Activated naive CD8-positive, alpha-beta T cell treated with anti-CD3 and anti-CD28 coated beads for 36 hours (primary cell): ENCODE measurements around the gene ANO9. TPM values are rescaled to one million over a fixed set of nuclear protein-coding genes. Genes with fewer than 3 reads are reported as not detected.
"Not testable (repeated sequence)": the region's sequence is repeated elsewhere in the genome, so short reads cannot be mapped to it uniquely, and the experiment has no call there.

ENCODE experiments used
- DNase-seq: peaks from one replicate; pipeline ENCODE4 v3.0.0; 2021
- H3K27ac Mint-ChIP-seq: one replicate; pipeline ENCODE4 v1.8.0; 2022; ENCODE audit warnings: mild to moderate bottlenecking, moderate library complexity, mixed read lengths
- H3K27me3 Mint-ChIP-seq: one replicate; pipeline ENCODE4 v1.8.0; 2022; ENCODE audit warnings: mild to moderate bottlenecking, mixed read lengths
- H3K36me3 Mint-ChIP-seq: one replicate; pipeline ENCODE4 v1.8.0; 2021; ENCODE audit warnings: mild to moderate bottlenecking, mixed read lengths
- H3K4me1 Mint-ChIP-seq: one replicate; pipeline ENCODE4 v1.8.0; 2021; ENCODE audit warnings: mixed read lengths
- H3K4me3 Mint-ChIP-seq: one replicate; pipeline ENCODE4 v1.8.0; 2022; ENCODE audit warnings: mild to moderate bottlenecking, moderate library complexity, mixed read lengths
- H3K9me3 Mint-ChIP-seq: one replicate; pipeline ENCODE4 v1.8.0; 2022; ENCODE audit warnings: mixed read lengths
- total RNA-seq, 2 experiments: library from RNA; stranded (reverse); gene quantifications; one replicate each; pipeline ENCODE4 v1.2.3, GENCODE V29; 2021

Gene ANO9
- total RNA-seq, 2 experiments from 2014 or later = 22.2 to 22.9 TPM

- not testable (repeated sequence) for H3K36me3 Mint-ChIP-seq, H3K4me1 Mint-ChIP-seq, H3K27ac Mint-ChIP-seq, H3K27me3 Mint-ChIP-seq, DNase-seq, H3K4me3 Mint-ChIP-seq, H3K9me3 Mint-ChIP-seq
Measured at GRCh38 chr11:389369-389768, 52.4 kb downstream of the ANO9 start.

DNA sequence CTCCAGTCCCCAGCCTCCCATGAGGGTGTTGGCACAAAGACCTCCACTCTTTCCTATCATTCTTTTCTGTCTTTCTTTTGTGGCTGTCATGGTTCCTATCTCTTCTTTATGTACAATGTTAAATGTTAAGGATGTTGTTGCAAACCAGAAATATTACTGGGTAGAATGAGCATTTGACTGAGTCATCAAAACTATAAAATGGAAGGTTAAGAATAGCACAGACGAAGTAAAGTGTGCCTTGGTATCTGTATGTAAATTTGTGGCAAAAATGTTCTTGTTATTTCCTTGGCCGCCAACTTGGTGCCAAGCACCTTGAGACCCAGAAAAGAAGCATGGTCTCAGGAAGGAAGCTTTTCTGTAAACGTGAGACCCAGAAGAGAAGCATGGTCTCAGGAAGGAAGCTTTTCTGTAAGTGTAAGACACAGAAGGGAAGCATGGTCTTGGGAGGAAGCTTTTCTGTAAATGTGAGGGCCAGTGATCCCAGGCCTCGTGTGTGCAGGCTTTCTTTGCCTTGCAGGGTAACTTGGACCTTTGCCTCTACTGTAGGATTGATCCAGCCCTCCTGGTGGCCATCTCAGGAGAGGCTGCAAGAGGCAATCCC lies 54.5 kb downstream of the ANO9 start:
- peaks cover 9% of the 10 kb centered on the region for H3K9me3 Mint-ChIP-seq
- H3K4me1 Mint-ChIP-seq = no peaks in the 10 kb centered on the region
- no peak overlapping the region for H3K4me3 Mint-ChIP-seq

GRCh38 chr11:386483-386882 lies 55.3 kb downstream of the ANO9 start:
- H3K9me3 Mint-ChIP-seq = peaks cover 9% of the 10 kb centered on the region
- no peak overlapping the region for H3K4me3 Mint-ChIP-seq
- peaks cover 2% of the 10 kb centered on the region for H3K4me1 Mint-ChIP-seq
- no peak for DNase-seq
- no peaks in the 10 kb centered on the region for H3K27me3 Mint-ChIP-seq
- no peak overlapping the region for H3K27ac Mint-ChIP-seq
- H3K36me3 Mint-ChIP-seq = peaks cover 4% of the 10 kb centered on the region

More for the DNA sequence above, 54.5 kb downstream of the ANO9 start:
- no peak for DNase-seq
- no peaks in the 10 kb centered on the region for H3K27me3 Mint-ChIP-seq
- peaks cover 4% of the 10 kb centered on the region for H3K36me3 Mint-ChIP-seq
- H3K27ac Mint-ChIP-seq = no peak overlapping the region

- H3K27ac Mint-ChIP-seq = no peak overlapping the region
- no peak for DNase-seq
- H3K4me1 Mint-ChIP-seq = peaks cover 2% of the 10 kb centered on the region
- no peak overlapping the region for H3K4me3 Mint-ChIP-seq
- H3K27me3 Mint-ChIP-seq = no peaks in the 10 kb centered on the region
- peaks cover 4% of the 10 kb centered on the region for H3K36me3 Mint-ChIP-seq
- peaks cover 9% of the 10 kb centered on the region for H3K9me3 Mint-ChIP-seq
Measured at GRCh38 chr11:385594-386351, 56.0 kb downstream of the ANO9 start.

GRCh38 chr11:384511-384910 lies 57.3 kb downstream of the ANO9 start:
- H3K36me3 Mint-ChIP-seq = peaks cover 4% of the 10 kb centered on the region
- no peaks in the 10 kb centered on the region for H3K27me3 Mint-ChIP-seq
- no peak for DNase-seq
- H3K9me3 Mint-ChIP-seq = peaks cover 9% of the 10 kb centered on the region
- H3K27ac Mint-ChIP-seq = no peak overlapping the region
- peaks cover 2% of the 10 kb centered on the region for H3K4me1 Mint-ChIP-seq
- no peak overlapping the region for H3K4me3 Mint-ChIP-seq

GRCh38 chr11:383431-383830 lies 58.4 kb downstream of the ANO9 start:
- Mint-ChIP-seq H3K4me1 (peaks cover 2% of the 10 kb centered on the region), H3K4me3 (no peak overlapping the region), H3K27ac (no peak overlapping the region), H3K36me3 (peaks cover 4% of the 10 kb centered on the region), H3K9me3 (peaks cover 9% of the 10 kb centered on the region), H3K27me3 (no peaks in the 10 kb centered on the region)
- DNase-seq = no peak

- Mint-ChIP-seq H3K4me3 (no peak overlapping the region), H3K4me1 (peaks cover 2% of the 10 kb centered on the region), H3K36me3 (peaks cover 3% of the 10 kb centered on the region), H3K27ac (no peak overlapping the region), H3K9me3 (peaks cover 5% of the 10 kb centered on the region), H3K27me3 (no peaks in the 10 kb centered on the region)
- no peak for DNase-seq
Measured at GRCh38 chr11:382081-382629, 59.7 kb downstream of the ANO9 start.

- no peak overlapping the region for H3K4me3 Mint-ChIP-seq
- H3K27ac Mint-ChIP-seq = no peak overlapping the region
- H3K27me3 Mint-ChIP-seq = no peaks in the 10 kb centered on the region
- no peaks in the 10 kb centered on the region for H3K36me3 Mint-ChIP-seq
- H3K4me1 Mint-ChIP-seq = peaks cover 2% of the 10 kb centered on the region
- H3K9me3 Mint-ChIP-seq = peaks cover under 1% of the 10 kb centered on the region
- no peak for DNase-seq
Measured at GRCh38 chr11:381501-382072, 60.2 kb downstream of the ANO9 start.

- DNase-seq = no peak
- no peak overlapping the region for H3K4me3 Mint-ChIP-seq
- H3K27me3 Mint-ChIP-seq = no peaks in the 10 kb centered on the region
- no peaks in the 10 kb centered on the region for H3K36me3 Mint-ChIP-seq
- H3K9me3 Mint-ChIP-seq = no peaks in the 10 kb centered on the region
- peaks cover 2% of the 10 kb centered on the region for H3K4me1 Mint-ChIP-seq
- no peak overlapping the region for H3K27ac Mint-ChIP-seq
Measured at GRCh38 chr11:380996-381395, 60.8 kb downstream of the ANO9 start.

- Mint-ChIP-seq H3K27ac (no peak overlapping the region), H3K36me3 (no peaks in the 10 kb centered on the region), H3K4me3 (no peak overlapping the region), H3K4me1 (peaks cover 2% of the 10 kb centered on the region), H3K27me3 (no peaks in the 10 kb centered on the region), H3K9me3 (no peaks in the 10 kb centered on the region)
- no peak for DNase-seq
Measured at GRCh38 chr11:380491-380890, 61.3 kb downstream of the ANO9 start.

- no peak overlapping the region for H3K27ac Mint-ChIP-seq
- no peaks in the 10 kb centered on the region for H3K27me3 Mint-ChIP-seq
- no peaks in the 10 kb centered on the region for H3K36me3 Mint-ChIP-seq
- peaks cover 2% of the 10 kb centered on the region for H3K4me1 Mint-ChIP-seq
- H3K9me3 Mint-ChIP-seq = no peaks in the 10 kb centered on the region
- H3K4me3 Mint-ChIP-seq = no peak overlapping the region
- DNase-seq = no peak
Measured at GRCh38 chr11:380095-380480, 61.7 kb downstream of the ANO9 start.

GRCh38 chr11:379205-380094 lies 62.4 kb downstream of the ANO9 start:
- H3K27me3 Mint-ChIP-seq = no peaks in the 10 kb centered on the region
- H3K9me3 Mint-ChIP-seq = no peaks in the 10 kb centered on the region
- no peak overlapping the region for H3K27ac Mint-ChIP-seq
- peaks cover 2% of the 10 kb centered on the region for H3K4me1 Mint-ChIP-seq
- no peak for DNase-seq
- no peaks in the 10 kb centered on the region for H3K36me3 Mint-ChIP-seq
- no peak overlapping the region for H3K4me3 Mint-ChIP-seq

DNA sequence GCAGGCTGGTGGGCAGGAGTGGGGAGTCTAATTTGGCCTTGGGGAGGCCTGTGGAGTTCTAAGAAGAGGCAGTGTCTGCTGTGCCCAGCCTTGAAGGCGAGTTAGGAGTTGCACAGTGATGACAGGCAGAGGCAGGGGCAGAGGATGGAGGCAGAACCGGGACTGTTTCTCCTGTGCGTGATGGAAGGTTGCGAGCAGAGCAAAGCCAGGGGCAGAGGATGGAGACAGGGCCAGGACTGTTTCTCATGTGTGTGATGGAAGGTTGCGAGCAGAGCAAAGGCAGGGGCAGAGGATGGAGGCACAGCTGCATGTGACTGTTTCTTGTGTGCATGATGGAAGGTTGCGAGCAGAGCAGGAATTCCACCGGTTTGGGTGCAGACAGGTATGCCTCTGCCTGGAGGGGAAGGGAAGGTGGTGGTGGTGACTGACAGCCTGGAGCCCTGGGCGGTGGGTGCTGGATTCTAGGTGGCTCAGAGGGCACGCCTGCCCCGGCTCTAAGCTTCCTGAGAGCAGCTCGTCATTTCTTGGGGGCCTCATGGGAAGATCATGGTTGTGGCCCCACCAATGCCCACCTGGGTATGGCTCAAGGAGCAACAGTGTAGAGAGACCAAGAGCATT lies 63.8 kb downstream of the ANO9 start:
- Mint-ChIP-seq H3K36me3 (no peaks in the 10 kb centered on the region), H3K4me1 (peaks cover 5% of the 10 kb centered on the region)

DNA sequence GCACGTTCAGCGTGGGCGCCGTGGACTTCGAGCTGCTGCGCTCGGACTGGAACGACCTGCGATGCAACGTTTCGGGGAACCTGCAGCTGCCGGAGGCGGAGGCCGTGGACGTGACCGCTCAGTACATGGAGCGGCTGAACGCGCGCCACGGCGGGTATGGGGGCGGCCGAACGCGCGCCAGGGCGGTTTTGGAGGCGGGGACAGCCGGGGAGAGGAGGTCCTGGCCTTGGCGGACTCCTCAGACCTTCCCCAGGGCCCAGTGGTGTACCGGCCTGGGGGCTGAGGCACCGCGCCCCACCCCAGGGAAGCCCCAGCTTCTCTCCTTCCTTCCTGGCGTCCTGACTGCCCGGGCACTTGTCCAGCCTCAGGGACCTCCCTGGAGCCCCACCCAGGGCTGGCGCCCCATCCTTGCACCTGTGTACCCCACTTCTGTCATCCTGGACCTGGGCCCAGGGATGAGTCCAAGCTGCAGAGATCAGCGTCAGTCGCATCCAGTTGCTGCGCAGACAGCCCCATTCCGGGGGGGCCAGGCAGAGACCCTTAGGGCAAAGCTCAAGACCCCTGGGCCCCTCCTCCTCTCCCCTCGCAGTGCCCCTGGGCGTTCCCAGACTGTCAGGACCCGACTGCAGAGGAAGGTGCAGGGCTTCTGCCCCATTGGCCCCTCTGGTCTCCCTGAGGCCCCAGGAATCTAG lies 64.5 kb downstream of the ANO9 start:
- no peak for DNase-seq
- H3K9me3 Mint-ChIP-seq = peaks cover 4% of the 10 kb centered on the region
- H3K36me3 Mint-ChIP-seq = no peaks in the 10 kb centered on the region
- H3K27ac Mint-ChIP-seq = no peak overlapping the region
- H3K4me1 Mint-ChIP-seq = peaks cover 5% of the 10 kb centered on the region
- no peak overlapping the region for H3K4me3 Mint-ChIP-seq
- no peaks in the 10 kb centered on the region for H3K27me3 Mint-ChIP-seq

More for the DNA sequence above, 63.8 kb downstream of the ANO9 start:
- no peak for DNase-seq
- Mint-ChIP-seq H3K27me3 (no peaks in the 10 kb centered on the region), H3K27ac (no peak overlapping the region), H3K9me3 (peaks cover 4% of the 10 kb centered on the region), H3K4me3 (no peak overlapping the region)
